Central memory CD8-positive, alpha-beta T cell (primary cell): ENCODE data around the gene MYBPC1.

ENCODE experiments used
- ATAC-seq: fragments of 150-1000 bp; cut with Tn5 transposase; replicated peaks from 2 replicates; pipeline ENCODE4 v1.10.0; 2022; ENCODE audit warnings: mild to moderate bottlenecking, moderate FRiP score, moderate number of reproducible peaks; ENCODE audit not compliant: poor library complexity, severe bottlenecking; ENCODE audit errors: extremely low read depth
- DNase-seq, 2 donors: peaks; one replicate each; pipeline ENCODE4 v3.0.0; 2021; ENCODE audit warnings: low spot score in 2 of 2
- H3K27ac Mint-ChIP-seq: one replicate; pipeline ENCODE4 v1.8.0; 2022; ENCODE audit warnings: low read depth, mild to moderate bottlenecking, moderate library complexity, mixed read lengths
- H3K27me3 Mint-ChIP-seq: one replicate; pipeline ENCODE4 v1.8.0; 2022; ENCODE audit warnings: mixed read lengths
- H3K36me3 Mint-ChIP-seq: one replicate; pipeline ENCODE4 v1.8.0; 2022; ENCODE audit warnings: mild to moderate bottlenecking, moderate library complexity, mixed read lengths; ENCODE audit not compliant: insufficient read depth
- H3K4me1 Mint-ChIP-seq: one replicate; pipeline ENCODE4 v1.8.0; 2022; ENCODE audit warnings: mixed read lengths
- H3K4me3 Mint-ChIP-seq: one replicate; pipeline ENCODE4 v1.8.0; 2022; ENCODE audit warnings: mild to moderate bottlenecking, moderate library complexity, mixed read lengths
- H3K9me3 Mint-ChIP-seq: one replicate; pipeline ENCODE4 v1.8.0; 2022; ENCODE audit warnings: mixed read lengths

MYBPC1 gene

GRCh38 chr12:101581190-101581589 lies 13.6 kb upstream of the MYBPC1 start:
- no peaks in the 10 kb centered on the region for H3K4me1 Mint-ChIP-seq
- H3K27ac Mint-ChIP-seq, result no peak overlapping the region
- peaks cover 61% of the 10 kb centered on the region for H3K27me3 Mint-ChIP-seq
- no peaks in the 10 kb centered on the region for H3K36me3 Mint-ChIP-seq
- ATAC-seq (no peak), DNase-seq (no peak)
- no peak overlapping the region for H3K4me3 Mint-ChIP-seq
- H3K9me3 Mint-ChIP-seq, result no peaks in the 10 kb centered on the region

DNA sequence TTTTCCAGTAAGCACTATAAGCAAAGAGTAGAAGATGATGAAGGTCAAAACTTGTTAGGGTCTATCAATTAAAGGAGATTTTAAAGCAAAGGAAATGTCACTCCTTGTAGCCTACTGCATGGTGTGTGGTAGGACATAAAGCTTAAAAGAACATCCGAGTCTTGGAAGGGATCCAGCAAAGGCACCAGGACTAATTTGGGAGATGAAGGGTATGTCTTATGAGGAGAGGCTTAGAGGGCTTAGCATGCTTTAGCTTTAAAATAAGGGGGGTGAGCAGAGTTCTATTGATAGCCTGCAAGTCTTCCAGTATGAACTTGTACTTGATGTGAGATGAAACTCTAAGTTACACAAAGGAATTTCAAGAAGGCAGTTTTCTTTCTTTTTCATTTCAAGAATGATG lies 11.8 kb upstream of the MYBPC1 start:
- Mint-ChIP-seq H3K36me3 (no peaks in the 10 kb centered on the region), H3K9me3 (no peaks in the 10 kb centered on the region), H3K27me3 (peaks cover 68% of the 10 kb centered on the region), H3K4me1 (no peaks in the 10 kb centered on the region), H3K4me3 (no peak overlapping the region), H3K27ac (no peak overlapping the region)
- no peak for ATAC-seq
- no peak for DNase-seq

DNA sequence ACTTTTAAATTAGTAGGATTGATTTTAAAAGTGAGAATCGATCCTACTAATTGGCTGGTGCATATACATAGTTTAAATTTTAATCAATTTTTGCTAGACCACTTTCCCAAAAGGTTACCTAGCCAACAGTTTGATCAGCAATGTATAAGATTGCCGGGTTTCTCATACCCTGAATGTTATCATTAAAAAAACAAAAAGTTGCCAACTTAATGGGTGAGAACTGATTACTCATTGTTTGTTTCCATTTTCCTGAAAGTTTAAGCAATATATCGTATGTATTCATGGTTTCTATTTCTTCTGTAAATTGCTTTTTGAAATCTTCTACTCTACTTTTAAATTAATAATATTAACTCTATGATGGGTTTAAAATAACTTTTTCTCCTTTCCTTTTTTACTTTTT lies 4.4 kb upstream of the MYBPC1 start:
- H3K27ac Mint-ChIP-seq, result no peak overlapping the region
- no peak for DNase-seq
- no peaks in the 10 kb centered on the region for H3K4me1 Mint-ChIP-seq
- H3K9me3 Mint-ChIP-seq, result no peaks in the 10 kb centered on the region
- peaks cover 20% of the 10 kb centered on the region for H3K27me3 Mint-ChIP-seq
- no peaks in the 10 kb centered on the region for H3K36me3 Mint-ChIP-seq
- ATAC-seq, result no peak
- H3K4me3 Mint-ChIP-seq, result no peak overlapping the region

DNA sequence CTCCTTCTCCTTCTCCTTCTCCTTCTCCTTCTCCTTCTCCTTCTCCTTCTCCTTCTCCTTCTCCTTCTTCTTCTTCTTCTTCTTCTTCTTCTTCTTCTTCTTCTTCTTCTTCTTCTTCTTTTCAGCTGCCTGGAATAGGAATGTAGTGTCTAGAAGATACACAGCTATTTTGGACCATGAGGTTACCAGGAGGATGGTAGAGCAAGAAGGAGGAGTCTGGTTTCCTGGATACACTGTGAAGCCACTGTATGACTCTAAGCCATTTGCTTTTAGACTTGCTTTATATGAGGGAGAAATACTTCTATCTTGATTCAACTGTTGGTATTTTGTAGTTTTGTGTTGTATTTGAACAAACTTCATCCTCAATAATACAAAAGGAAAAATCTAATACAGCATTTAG lies 3.0 kb upstream of the MYBPC1 start:
- DNase-seq (no peak), ATAC-seq (no peak)
- Mint-ChIP-seq H3K4me3 (no peak overlapping the region), H3K27me3 (peaks cover 20% of the 10 kb centered on the region), H3K27ac (no peak overlapping the region), H3K9me3 (no peaks in the 10 kb centered on the region), H3K36me3 (no peaks in the 10 kb centered on the region), H3K4me1 (no peaks in the 10 kb centered on the region)

GRCh38 chr12:101592448-101592847 lies 2.3 kb upstream of the MYBPC1 start:
- Mint-ChIP-seq H3K27me3 (peaks cover 18% of the 10 kb centered on the region), H3K36me3 (no peaks in the 10 kb centered on the region), H3K4me1 (no peaks in the 10 kb centered on the region), H3K4me3 (no peak overlapping the region), H3K9me3 (no peaks in the 10 kb centered on the region), H3K27ac (no peak overlapping the region)
- ATAC-seq, result no peak
- DNase-seq, result no peak

GRCh38 chr12:101592921-101593320 lies 1.9 kb upstream of the MYBPC1 start:
- Mint-ChIP-seq H3K27ac (no peak overlapping the region), H3K9me3 (no peaks in the 10 kb centered on the region), H3K36me3 (no peaks in the 10 kb centered on the region), H3K4me3 (no peak overlapping the region), H3K27me3 (peaks cover 13% of the 10 kb centered on the region), H3K4me1 (no peaks in the 10 kb centered on the region)
- ATAC-seq (no peak), DNase-seq (no peak)

GRCh38 chr12:101596172-101596571 lies 1.4 kb downstream of the MYBPC1 start:
- DNase-seq (no peak), ATAC-seq (no peak)
- Mint-ChIP-seq H3K36me3 (no peaks in the 10 kb centered on the region), H3K27me3 (no peaks in the 10 kb centered on the region), H3K9me3 (no peaks in the 10 kb centered on the region), H3K27ac (no peak overlapping the region), H3K4me3 (no peak overlapping the region), H3K4me1 (no peaks in the 10 kb centered on the region)

DNA sequence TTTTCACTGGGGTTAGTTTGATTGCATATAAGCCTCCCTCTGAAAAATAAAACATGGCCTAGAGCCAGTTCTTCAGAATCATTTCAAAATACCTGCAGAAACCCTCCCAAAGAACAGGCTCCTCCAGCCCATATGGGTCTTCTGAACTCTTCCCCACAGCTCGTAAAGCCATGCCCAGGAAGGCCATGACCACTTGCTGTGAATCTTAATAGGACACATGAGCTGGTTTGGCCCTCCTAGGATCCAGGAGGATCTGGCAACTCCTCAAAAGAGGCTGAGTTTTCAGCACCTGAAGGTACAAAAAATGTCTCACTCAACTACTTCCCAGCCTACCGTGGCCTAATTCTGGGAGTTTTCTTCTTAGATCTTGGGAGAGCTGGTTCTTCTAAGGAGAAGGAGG lies 2.4 kb downstream of the MYBPC1 start:
- H3K4me3 Mint-ChIP-seq, result no peak overlapping the region
- no peaks in the 10 kb centered on the region for H3K36me3 Mint-ChIP-seq
- H3K27me3 Mint-ChIP-seq, result no peaks in the 10 kb centered on the region
- no peaks in the 10 kb centered on the region for H3K4me1 Mint-ChIP-seq
- no peaks in the 10 kb centered on the region for H3K9me3 Mint-ChIP-seq
- no peak for DNase-seq
- no peak overlapping the region for H3K27ac Mint-ChIP-seq
- ATAC-seq, result no peak

- Mint-ChIP-seq H3K36me3 (no peaks in the 10 kb centered on the region), H3K27ac (no peak overlapping the region), H3K9me3 (no peaks in the 10 kb centered on the region), H3K27me3 (no peaks in the 10 kb centered on the region), H3K4me1 (no peaks in the 10 kb centered on the region), H3K4me3 (no peak overlapping the region)
- ATAC-seq (no peak), DNase-seq (no peak)
These were observed 3.7 kb downstream of the MYBPC1 start for GRCh38 chr12:101598483-101598882.

GRCh38 chr12:101599311-101599710 lies 4.5 kb downstream of the MYBPC1 start:
- ATAC-seq (no peak), DNase-seq (no peak)
- Mint-ChIP-seq H3K27me3 (no peaks in the 10 kb centered on the region), H3K27ac (no peak overlapping the region), H3K9me3 (no peaks in the 10 kb centered on the region), H3K4me1 (no peaks in the 10 kb centered on the region), H3K36me3 (no peaks in the 10 kb centered on the region), H3K4me3 (no peak overlapping the region)

GRCh38 chr12:101599771-101600484 lies 5.2 kb downstream of the MYBPC1 start:
- Mint-ChIP-seq H3K9me3 (no peaks in the 10 kb centered on the region), H3K36me3 (no peaks in the 10 kb centered on the region), H3K27ac (no peak overlapping the region), H3K4me1 (no peaks in the 10 kb centered on the region), H3K27me3 (no peaks in the 10 kb centered on the region), H3K4me3 (no peak overlapping the region)
- DNase-seq (no peak), ATAC-seq (no peak)

- no peak for DNase-seq
- no peak for ATAC-seq
- Mint-ChIP-seq H3K27ac (no peak overlapping the region), H3K9me3 (no peaks in the 10 kb centered on the region), H3K4me3 (no peak overlapping the region), H3K27me3 (peaks cover 8% of the 10 kb centered on the region), H3K36me3 (no peaks in the 10 kb centered on the region), H3K4me1 (no peaks in the 10 kb centered on the region)
These were observed 9.4 kb downstream of the MYBPC1 start for GRCh38 chr12:101604132-101604531.

DNA sequence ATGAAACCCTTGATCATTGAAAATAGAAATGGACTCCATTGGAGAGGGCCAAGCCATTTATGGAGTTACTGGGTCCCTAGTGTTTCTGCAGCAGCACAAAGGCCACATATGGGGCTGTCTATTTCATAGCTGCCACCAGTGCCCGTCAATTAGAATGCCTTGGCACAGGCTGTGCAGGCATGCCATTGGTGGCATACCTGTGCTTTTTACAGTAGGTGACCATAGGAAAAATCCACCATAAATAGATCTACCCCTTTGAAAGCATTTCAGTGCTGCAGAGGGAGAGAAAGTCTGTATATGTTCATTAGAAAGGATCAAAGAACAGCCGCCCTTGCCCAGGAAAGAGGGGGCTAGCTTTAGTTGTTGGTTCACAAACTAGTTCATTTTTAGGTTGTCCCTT lies 13.1 kb downstream of the MYBPC1 start:
- Mint-ChIP-seq H3K36me3 (no peaks in the 10 kb centered on the region), H3K9me3 (no peaks in the 10 kb centered on the region), H3K4me3 (no peak overlapping the region), H3K4me1 (no peaks in the 10 kb centered on the region), H3K27me3 (peaks cover 23% of the 10 kb centered on the region), H3K27ac (no peak overlapping the region)
- ATAC-seq, result no peak
- no peak for DNase-seq
